ENCODE measurements around the gene ZNF600.
A peak's percentile ranks its signal among the peaks of the same experiment; 100 is the strongest.
"Not testable (repeated sequence)": the region's sequence is repeated elsewhere in the genome, so short reads cannot be mapped to it uniquely, and the experiment has no call there.

ZNF600 gene

GRCh38 chr19:52786464-52787354 is at the start of gene ZNF600:
Gene ZNF600, minus strand, starts transcription at chr19:52786791. Its CDS starts 7,903 bp downstream, at chr19:52778888.
- H3K4me3 ChIP-seq (ENCODE audit: low read depth, low read length) = peak within 1 kb of the TSS; percentile 90

GRCh38 chr19:52834289-52834688 is 47.7 kb upstream of the ZNF600 start:
- H3K4me3 ChIP-seq (ENCODE audit: low read depth, low read length); DNase-seq (ENCODE audit: low read depth): not testable (repeated sequence)

More at GRCh38 chr19:52786464-52787354, at the start of gene ZNF600:
- peak; percentile 39 for DNase-seq (ENCODE audit: low read depth)

GRCh38 chr19:52833541-52833940 is 47.0 kb upstream of the ZNF600 start:
- not testable (repeated sequence) for DNase-seq (ENCODE audit: low read depth); H3K4me3 ChIP-seq (ENCODE audit: low read depth, low read length)

- H3K4me3 ChIP-seq (ENCODE audit: low read depth, low read length); DNase-seq (ENCODE audit: low read depth): not testable (repeated sequence)
These were observed 43.3 kb upstream of the ZNF600 start for GRCh38 chr19:52829866-52830265.

GRCh38 chr19:52825765-52826164 is 39.2 kb upstream of the ZNF600 start:
- TF ChIP-seq CTCF (IDR thresholded peaks at IDR 0.05; ENCODE audit: control insufficient read depth, extremely low read depth, insufficient read depth) = no peak
- H3K4me3 ChIP-seq (ENCODE audit: low read depth, low read length) = no peak overlapping the region
- no peak for DNase-seq (ENCODE audit: low read depth)

GRCh38 chr19:52823676-52824075 is 37.1 kb upstream of the ZNF600 start:
- no peak for DNase-seq (ENCODE audit: low read depth)
- no peak for TF ChIP-seq CTCF (IDR thresholded peaks at IDR 0.05; ENCODE audit: control insufficient read depth, extremely low read depth, insufficient read depth)
- H3K4me3 ChIP-seq (ENCODE audit: low read depth, low read length) = no peak overlapping the region

GRCh38 chr19:52821204-52821960 is 34.8 kb upstream of the ZNF600 start, which contains the start of gene ZNF28:
Gene ZNF28, minus strand, starts transcription at chr19:52821633. Its CDS starts 3,675 bp downstream, at chr19:52817958.
- DNase-seq (ENCODE audit: low read depth) = peak; percentile 8
- peak within 1 kb of the TSS; percentile 71 for H3K4me3 ChIP-seq (ENCODE audit: low read depth, low read length)

- DNase-seq (ENCODE audit: low read depth) = not testable (repeated sequence)
- peak overlapping the region; percentile 71 for H3K4me3 ChIP-seq (ENCODE audit: low read depth, low read length)
These were observed 34.0 kb upstream of the ZNF600 start for GRCh38 chr19:52820472-52821203.

- TF ChIP-seq CTCF (IDR thresholded peaks at IDR 0.05; ENCODE audit: control insufficient read depth, extremely low read depth, insufficient read depth) = no peak
- DNase-seq (ENCODE audit: low read depth) = no peak
- H3K4me3 ChIP-seq (ENCODE audit: low read depth, low read length) = no peak overlapping the region
These were observed 23.2 kb upstream of the ZNF600 start for GRCh38 chr19:52809801-52810200.

GRCh38 chr19:52799950-52800640 is 13.5 kb upstream of the ZNF600 start:
- H3K4me3 ChIP-seq (ENCODE audit: low read depth, low read length); DNase-seq (ENCODE audit: low read depth): not testable (repeated sequence)
